ENCODE results near the gene MRPL34.

Gene MRPL34

GRCh38 chr19:17340871-17341357, 35.2 kb downstream of the MRPL34 start:
- Histone ChIP-seq H3K4me1 (peaks cover 4% of the 10 kb centered on the region), H3K36me3 (ENCODE audit: control insufficient read depth, insufficient read depth, low read length) (no peaks in the 10 kb centered on the region), H2AFZ (no peak overlapping the region), H3K27ac (no peak overlapping the region), H3K4me2 (ENCODE audit: low read length) (no peak overlapping the region), H3K79me2 (no peaks in the 10 kb centered on the region), H3K9me3 (ENCODE audit: control insufficient read depth, low read length) (no peaks in the 10 kb centered on the region), H3K27me3 (ENCODE audit: control insufficient read depth, insufficient read depth, low read length) (no peaks in the 10 kb centered on the region), H3K4me3 (ENCODE audit: low read depth, low read length) (no peak overlapping the region), H3K9ac (no peak overlapping the region)
- TF ChIP-seq, protein P1, sequence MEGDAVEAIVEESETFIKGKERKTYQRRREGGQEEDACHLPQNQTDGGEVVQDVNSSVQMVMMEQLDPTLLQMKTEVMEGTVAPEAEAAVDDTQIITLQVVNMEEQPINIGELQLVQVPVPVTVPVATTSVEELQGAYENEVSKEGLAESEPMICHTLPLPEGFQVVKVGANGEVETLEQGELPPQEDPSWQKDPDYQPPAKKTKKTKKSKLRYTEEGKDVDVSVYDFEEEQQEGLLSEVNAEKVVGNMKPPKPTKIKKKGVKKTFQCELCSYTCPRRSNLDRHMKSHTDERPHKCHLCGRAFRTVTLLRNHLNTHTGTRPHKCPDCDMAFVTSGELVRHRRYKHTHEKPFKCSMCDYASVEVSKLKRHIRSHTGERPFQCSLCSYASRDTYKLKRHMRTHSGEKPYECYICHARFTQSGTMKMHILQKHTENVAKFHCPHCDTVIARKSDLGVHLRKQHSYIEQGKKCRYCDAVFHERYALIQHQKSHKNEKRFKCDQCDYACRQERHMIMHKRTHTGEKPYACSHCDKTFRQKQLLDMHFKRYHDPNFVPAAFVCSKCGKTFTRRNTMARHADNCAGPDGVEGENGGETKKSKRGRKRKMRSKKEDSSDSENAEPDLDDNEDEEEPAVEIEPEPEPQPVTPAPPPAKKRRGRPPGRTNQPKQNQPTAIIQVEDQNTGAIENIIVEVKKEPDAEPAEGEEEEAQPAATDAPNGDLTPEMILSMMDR (IDR thresholded peaks at IDR 0.05): no peak

- Histone ChIP-seq H3K36me3 (ENCODE audit: control insufficient read depth, insufficient read depth, low read length) (no peaks in the 10 kb centered on the region), H2AFZ (no peak overlapping the region), H3K4me2 (ENCODE audit: low read length) (no peak overlapping the region), H3K9ac (no peak overlapping the region), H3K27ac (no peak overlapping the region), H3K79me2 (no peaks in the 10 kb centered on the region), H3K9me3 (ENCODE audit: control insufficient read depth, low read length) (no peaks in the 10 kb centered on the region), H3K4me3 (ENCODE audit: low read depth, low read length) (no peak overlapping the region), H3K4me1 (peaks cover 4% of the 10 kb centered on the region), H3K27me3 (ENCODE audit: control insufficient read depth, insufficient read depth, low read length) (no peaks in the 10 kb centered on the region)
- TF ChIP-seq, protein P1 (IDR thresholded peaks at IDR 0.05): no peak
These were observed 35.7 kb downstream of the MRPL34 start for GRCh38 chr19:17341386-17341785.

DNA sequence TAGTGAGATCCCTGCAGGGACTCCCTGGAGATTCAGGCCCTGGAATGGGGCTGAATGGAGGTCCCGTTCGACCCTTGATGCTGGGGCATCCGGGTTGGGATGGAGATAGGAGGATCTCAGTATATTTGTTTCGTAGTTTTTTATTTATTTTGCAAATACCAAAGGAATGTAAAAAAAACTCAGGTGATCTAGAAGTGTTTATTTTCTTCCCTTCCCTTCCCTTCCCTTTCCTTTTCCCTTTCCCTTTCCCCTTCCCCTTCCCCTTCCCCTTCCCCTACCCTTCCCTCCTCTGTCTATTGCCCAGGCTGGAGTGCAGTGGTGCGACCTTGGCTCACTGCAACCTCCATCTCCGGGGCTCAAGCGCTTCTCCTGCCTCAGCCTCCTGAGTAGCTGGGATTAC, 36.2 kb downstream of the MRPL34 start:
- Histone ChIP-seq H3K4me1 (peaks cover 4% of the 10 kb centered on the region), H3K36me3 (ENCODE audit: control insufficient read depth, insufficient read depth, low read length) (no peaks in the 10 kb centered on the region), H3K79me2 (no peaks in the 10 kb centered on the region), H3K27me3 (ENCODE audit: control insufficient read depth, insufficient read depth, low read length) (no peaks in the 10 kb centered on the region), H3K4me2 (ENCODE audit: low read length) (no peak overlapping the region), H3K27ac (no peak overlapping the region), H3K4me3 (ENCODE audit: low read depth, low read length) (no peak overlapping the region), H3K9ac (no peak overlapping the region), H3K9me3 (ENCODE audit: control insufficient read depth, low read length) (no peaks in the 10 kb centered on the region), H2AFZ (no peak overlapping the region)
- TF ChIP-seq, protein P1 (IDR thresholded peaks at IDR 0.05): no peak

- Histone ChIP-seq H3K27me3 (ENCODE audit: control insufficient read depth, insufficient read depth, low read length) (no peaks in the 10 kb centered on the region), H3K36me3 (ENCODE audit: control insufficient read depth, insufficient read depth, low read length) (no peaks in the 10 kb centered on the region), H3K4me1 (no peaks in the 10 kb centered on the region), H3K9ac (no peak overlapping the region), H3K4me3 (ENCODE audit: low read depth, low read length) (no peak overlapping the region), H2AFZ (no peak overlapping the region), H3K9me3 (ENCODE audit: control insufficient read depth, low read length) (no peaks in the 10 kb centered on the region), H3K79me2 (no peaks in the 10 kb centered on the region), H3K4me2 (ENCODE audit: low read length) (no peak overlapping the region), H3K27ac (peak overlapping the region; percentile 63)
- TF ChIP-seq, protein P1 (IDR thresholded peaks at IDR 0.05): peak; percentile 92
These were observed 40.5 kb downstream of the MRPL34 start for GRCh38 chr19:17346109-17346671.

- no peaks in the 10 kb centered on the region for H3K9me3 ChIP-seq (ENCODE audit: control insufficient read depth, low read length)
- H3K27ac ChIP-seq: peak overlapping the region; percentile 63
- H3K79me2 ChIP-seq: no peaks in the 10 kb centered on the region
- no peaks in the 10 kb centered on the region for H3K36me3 ChIP-seq (ENCODE audit: control insufficient read depth, insufficient read depth, low read length)
- H3K4me1 ChIP-seq: no peaks in the 10 kb centered on the region
- TF ChIP-seq, protein P1 (IDR thresholded peaks at IDR 0.05): no peak
- no peak overlapping the region for H3K9ac ChIP-seq
- H3K4me2 ChIP-seq (ENCODE audit: low read length): no peak overlapping the region
- no peaks in the 10 kb centered on the region for H3K27me3 ChIP-seq (ENCODE audit: control insufficient read depth, insufficient read depth, low read length)
- H3K4me3 ChIP-seq (ENCODE audit: low read depth, low read length): no peak overlapping the region
- H2AFZ ChIP-seq: no peak overlapping the region
These were observed 41.7 kb downstream of the MRPL34 start for GRCh38 chr19:17347361-17347760.

Data from parathyroid adenoma (tissue), 2 donors.